Ecto neural progenitor cell (in vitro differentiated cells): ENCODE data around the gene KRT86.
"Not testable (repeated sequence)": the region's sequence is repeated elsewhere in the genome, so short reads cannot be mapped to it uniquely, and the experiment has no call there.

Experiments used
- DNase-seq: peaks from one replicate; pipeline ENCODE4 v3.0.0-alpha.2; 2018; ENCODE audit warnings: low spot score

The KRT86 gene

GRCh38 chr12:52267699-52268098 is 6.7 kb upstream of the KRT86 start:
- DNase-seq: no peak

GRCh38 chr12:52268212-52268611 is 6.2 kb upstream of the KRT86 start:
- DNase-seq: no peak

GRCh38 chr12:52270541-52271070 is 3.8 kb upstream of the KRT86 start:
- no peak for DNase-seq

DNA sequence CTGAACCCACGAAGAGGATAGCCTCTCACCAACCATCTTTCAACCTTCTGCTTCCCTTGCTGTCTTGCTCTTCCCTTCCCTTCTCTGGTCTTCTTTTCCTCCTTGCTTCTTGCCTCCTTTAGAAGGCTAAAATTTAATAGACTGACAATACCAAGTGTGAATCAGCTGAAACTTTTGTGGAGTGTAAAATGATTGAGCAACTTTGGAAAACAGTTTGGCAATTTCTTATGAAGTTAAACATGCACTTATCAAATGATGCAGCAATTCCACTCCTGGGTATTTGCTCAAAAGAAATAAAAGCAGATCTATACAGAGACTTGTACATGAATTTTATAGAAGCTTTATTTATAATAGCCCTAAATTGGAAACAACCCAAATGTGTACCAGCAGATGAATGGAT is 3.3 kb upstream of the KRT86 start:
- DNase-seq: no peak

- no peak for DNase-seq
Measured at GRCh38 chr12:52275686-52276085, 1.2 kb downstream of the KRT86 start.

DNA sequence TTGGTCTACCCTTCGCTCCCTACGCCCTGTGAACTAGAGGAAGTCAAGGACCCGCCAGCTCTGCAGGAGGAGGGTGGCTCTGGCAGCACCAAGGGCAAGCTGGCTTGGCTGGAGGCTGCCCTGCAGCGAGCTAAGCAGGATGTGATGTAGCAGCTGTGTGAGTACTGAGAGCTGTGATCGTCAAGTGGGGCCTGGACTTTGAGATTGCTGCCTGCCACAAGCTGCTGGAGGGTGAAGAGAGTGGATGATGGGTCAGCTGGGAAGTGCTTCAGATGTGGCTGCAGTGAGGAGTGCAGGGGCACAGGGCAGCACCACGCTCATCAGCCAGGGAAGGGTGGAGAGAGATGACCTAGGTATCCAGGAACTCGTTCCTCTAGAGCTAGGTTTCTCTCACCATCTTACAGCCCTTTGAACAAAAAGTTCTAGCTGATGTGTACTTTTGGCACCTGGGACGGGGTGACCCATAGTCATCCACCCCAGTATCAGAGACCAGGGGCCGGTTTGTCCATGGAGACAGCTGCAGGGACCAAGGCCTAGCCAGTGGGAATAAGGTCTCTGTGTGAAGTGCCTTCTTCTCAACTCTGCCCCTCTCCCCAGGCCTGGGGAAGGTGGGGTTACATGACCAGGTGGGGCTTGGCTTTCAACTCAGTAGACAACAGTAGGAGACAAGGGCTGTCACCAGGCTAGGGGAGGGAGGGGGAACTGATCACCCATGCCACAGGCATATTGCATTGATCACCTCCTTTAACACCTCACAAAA is 3.2 kb downstream of the KRT86 start:
- no peak for DNase-seq

GRCh38 chr12:52278575-52279421 is 4.4 kb downstream of the KRT86 start:
- peak; percentile 94 for DNase-seq

DNA sequence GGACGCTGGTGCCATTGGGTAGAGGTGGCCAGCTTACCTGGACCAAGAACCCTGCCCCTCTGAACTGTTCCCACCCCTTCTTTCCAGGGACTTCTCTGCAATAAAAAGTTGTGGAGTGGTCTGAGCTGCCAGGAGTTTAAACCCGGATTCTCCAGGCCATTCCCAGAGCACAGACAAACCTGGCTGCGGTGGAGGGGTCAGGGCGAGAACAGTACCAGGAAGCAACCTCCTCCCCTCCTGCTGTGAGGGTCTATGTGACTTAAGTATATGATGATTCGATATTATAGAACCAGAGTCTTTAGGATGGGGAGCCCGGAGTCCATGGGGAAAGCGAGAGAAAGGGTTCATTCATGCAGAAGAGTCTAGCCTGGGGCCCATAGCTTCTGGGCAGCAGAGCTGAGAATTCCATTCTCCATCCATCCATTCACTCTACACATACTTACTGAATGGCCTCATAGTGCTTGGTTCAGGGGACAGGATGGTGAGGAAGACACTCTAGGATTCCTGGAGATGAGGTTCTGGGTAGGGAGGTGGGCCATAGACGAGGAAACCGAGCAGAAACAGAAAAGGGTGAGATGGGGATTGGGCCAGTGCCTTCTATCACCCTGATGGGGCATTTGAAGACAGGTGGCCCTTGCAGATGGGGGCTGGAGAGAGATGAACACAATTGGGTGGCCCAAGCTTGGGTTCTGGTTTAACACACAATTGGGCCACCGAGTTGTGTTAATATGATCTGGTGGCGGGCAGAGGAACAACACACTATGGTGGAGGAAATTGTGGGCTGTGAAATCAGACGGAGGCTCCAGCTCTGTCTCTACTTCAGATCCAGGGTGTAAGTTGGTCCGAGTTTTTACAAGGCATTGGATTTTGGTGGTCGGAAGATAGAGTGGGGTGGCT is 5.2 kb downstream of the KRT86 start:
- no peak for DNase-seq

- peak; percentile 42 for DNase-seq
Measured at GRCh38 chr12:52280319-52280795, 5.9 kb downstream of the KRT86 start.

DNA sequence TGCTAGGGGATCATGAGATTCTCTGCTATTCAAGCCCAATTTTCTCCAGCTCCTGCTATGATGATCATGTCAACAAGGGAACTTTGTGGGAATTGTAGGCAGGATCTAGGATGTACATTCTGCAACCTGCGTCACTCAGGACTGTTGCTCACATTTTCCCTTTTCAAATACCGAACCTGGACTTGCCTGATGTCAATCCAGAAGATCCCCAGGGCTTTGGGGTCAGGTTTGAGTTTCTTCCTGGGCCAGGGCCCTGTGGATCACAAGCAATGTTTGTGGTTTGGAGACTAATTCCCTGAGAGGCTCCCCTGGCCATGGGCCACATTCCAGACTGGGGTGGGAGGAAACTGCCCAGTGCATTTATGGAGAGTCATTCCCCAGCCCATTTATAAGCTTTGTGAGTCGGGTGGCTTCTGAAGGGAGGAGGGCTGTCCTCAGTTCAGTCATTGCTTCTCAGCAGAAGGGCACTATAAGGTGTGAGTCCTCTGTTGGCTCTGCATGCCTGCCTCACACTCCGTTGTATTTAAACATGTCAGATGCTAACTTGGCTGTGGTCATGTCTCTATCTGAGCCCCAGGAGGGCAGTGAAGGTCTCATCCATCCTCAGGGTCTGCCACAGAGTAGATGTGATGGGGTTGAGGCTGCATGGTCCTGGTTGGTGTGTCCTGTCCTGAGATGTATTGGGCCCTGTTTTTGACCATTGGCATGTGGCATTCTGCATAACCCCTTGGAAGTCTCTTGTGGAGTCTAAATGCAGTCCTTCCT is 6.5 kb downstream of the KRT86 start:
- DNase-seq: peak; percentile 43

DNA sequence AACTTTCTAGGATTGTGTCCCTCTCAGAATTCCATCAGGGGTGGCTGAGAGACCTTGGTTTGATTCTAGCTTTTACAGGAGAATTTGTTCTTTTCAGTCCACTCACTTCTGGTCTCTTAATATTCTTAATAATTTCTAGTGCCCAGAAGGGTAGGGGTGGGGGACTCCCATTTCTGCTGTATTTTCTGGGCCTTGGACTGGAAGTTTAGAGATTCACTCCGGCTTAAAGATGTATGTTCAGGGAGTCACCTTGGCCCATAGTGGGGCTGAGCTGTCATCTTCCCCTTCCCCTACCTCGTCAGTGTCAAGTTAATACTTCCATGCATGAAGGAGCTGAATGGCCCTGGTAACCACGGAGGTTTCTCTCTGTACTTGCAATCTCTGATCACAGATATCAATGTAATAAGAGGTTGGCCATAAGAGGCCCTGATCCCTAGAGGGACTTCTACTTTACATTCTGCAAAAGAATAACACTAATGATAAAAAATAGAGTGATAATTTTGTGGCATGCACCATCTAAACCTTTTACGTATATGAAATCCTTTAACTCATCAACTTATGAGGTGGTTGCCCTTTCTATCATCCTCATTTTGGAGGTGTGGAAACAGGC is 10.2 kb downstream of the KRT86 start:
- DNase-seq: no peak

DNA sequence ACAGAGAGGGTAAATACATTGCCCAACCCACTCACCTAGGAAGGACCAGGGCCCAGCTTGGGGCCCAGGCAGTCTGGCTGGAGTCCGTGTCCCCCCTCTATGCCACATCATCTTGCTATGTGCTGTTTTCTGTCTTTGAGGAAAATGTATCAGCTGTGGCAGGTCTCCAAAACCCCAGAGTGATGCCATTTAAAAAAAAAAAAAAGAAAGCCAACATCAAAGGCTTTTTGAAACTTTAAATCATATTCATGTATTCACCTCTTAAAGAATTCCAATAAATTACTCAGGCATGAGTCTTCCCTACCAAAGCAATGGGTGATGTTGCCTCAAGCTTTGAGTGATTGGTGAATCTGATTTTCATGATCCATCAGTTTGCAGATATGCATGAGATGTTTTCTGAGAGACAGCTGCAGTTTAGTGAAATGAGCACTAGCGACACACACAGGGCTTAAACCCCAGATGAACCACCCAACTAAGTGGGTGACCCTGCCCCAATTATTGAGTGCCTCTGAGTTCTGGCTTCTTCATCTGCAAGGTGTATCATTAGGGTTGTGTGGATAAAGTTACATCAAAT is 10.8 kb downstream of the KRT86 start:
- DNase-seq: no peak

GRCh38 chr12:52285851-52286530 is 11.5 kb downstream of the KRT86 start:
- peak; percentile 43 for DNase-seq

- peak; percentile 41 for DNase-seq
Measured at GRCh38 chr12:52286857-52287785, 12.7 kb downstream of the KRT86 start.

- DNase-seq: peak; percentile 39
Measured at GRCh38 chr12:52287816-52288805, 13.7 kb downstream of the KRT86 start.

DNA sequence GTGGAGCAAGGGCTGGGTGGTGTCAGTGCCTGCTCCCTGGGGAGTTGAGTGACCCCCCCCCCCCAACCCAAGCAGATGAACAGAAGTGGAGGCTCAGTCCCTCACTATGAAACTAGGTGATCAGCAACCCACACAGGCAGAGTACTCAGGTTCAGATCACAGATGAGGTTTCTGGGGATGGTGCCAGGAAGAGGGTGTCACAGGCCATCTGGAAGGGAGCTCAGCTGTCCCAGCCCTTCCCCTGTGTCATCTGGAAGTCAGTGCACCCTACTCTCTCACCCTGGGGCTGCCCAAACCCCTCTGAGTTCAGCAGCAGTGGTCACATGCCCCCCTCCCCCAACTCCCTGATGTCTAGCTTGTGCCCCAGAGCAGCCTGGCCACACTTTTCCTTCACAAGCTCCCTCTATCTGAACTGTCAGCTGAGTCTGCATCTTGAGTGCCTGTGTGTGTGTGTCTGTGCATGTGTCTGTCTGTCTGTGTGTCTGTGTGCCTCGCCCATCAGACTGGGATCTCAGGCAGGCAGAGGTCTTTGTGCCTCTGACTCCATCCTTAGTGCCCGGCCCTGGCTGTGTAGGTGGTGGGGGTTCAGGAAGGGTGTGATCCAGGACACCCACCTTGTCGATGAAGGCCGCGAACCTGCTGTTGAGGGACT is 16.2 kb downstream of the KRT86 start:
- not testable (repeated sequence) for DNase-seq
